Esophagus squamous epithelium (tissue), 5 donors: ENCODE data around the gene MOV10. TPM values are rescaled to one million over a fixed set of nuclear protein-coding genes. Genes with fewer than 3 reads are reported as not detected.

Experiments
- DNase-seq: peaks from one replicate; lab custom pipeline; 2025; lab: John Stamatoyannopoulos, UW
- H3K27ac ChIP-seq, 4 donors: fragments of 200-600 bp; sonication (generic); one replicate each; pipeline ENCODE4 v1.5.1; 2016 to 2019; ENCODE audit warnings: mild to moderate bottlenecking in 1 of 4
- H3K27me3 ChIP-seq, 4 donors: fragments of 200-600 bp; sonication (generic); 1 replicate in 3 of 4; 2 replicates in 1 of 4; pipeline versions ENCODE4 v1.5.1 to v1.6.0; 2017 to 2021; ENCODE audit warnings: antibody characterized with exemption in 1 of 4
- H3K36me3 ChIP-seq, 3 donors: fragments of 200-600 bp; sonication (generic); one replicate each; pipeline ENCODE4 v1.5.1; 2016 to 2019
- H3K4me1 ChIP-seq, 3 donors: fragments of 200-600 bp; sonication (generic); one replicate each; pipeline ENCODE4 v1.5.1; 2017 to 2019
- H3K4me3 ChIP-seq, 4 donors: fragments of 200-600 bp; sonication (generic); 1 replicate in 3 of 4; 2 replicates in 1 of 4; pipeline ENCODE4 v1.5.1; 2016 to 2019; ENCODE audit warnings: mild to moderate bottlenecking in 2 of 4, moderate library complexity in 1 of 4
- H3K9me3 ChIP-seq, 3 donors: fragments of 200-600 bp; sonication (generic); one replicate each; pipeline ENCODE4 v1.5.1; 2016 to 2019
- POLR2A ChIP-seq, 4 donors: fragments of 450-650 bp; IDR thresholded peaks; one replicate each; pipeline ENCODE4 v1.6.1; 2017; ENCODE audit warnings: antibody characterized with exemption in 4 of 4, mild to moderate bottlenecking in 4 of 4, moderate library complexity in 3 of 4
- WGBS, 2 donors: methylation state at CpG; one replicate each; pipeline ENCODE4 v1.1.5; 2018; 5-methylcytosine and 5-hydroxymethylcytosine counted together
- intact Hi-C: fragments of 100-400 bp; cut with DNase I; formaldehyde crosslinking; loops from one replicate; pipeline ENCODE4 v1.15.0; 2022
- total RNA-seq, 4 donors: library from RNA; depleted of rRNA; stranded (reverse); fragments of >200 nt; gene quantifications; one replicate each; pipeline ENCODE4 v1.1.0, GENCODE V29; 2016
- TF ChIP-seq, protein P1 (sequence below), 6 experiments: fragments of 450-650 bp in 4 of 6; fragments of 200-600 bp in 2 of 6; sonication (generic) in 2 of 6; IDR thresholded peaks; one replicate each; pipeline ENCODE4 v1.5.1; 2016 to 2019; ENCODE audit warnings: antibody characterized with exemption in 6 of 6, mild to moderate bottlenecking in 4 of 6, moderate library complexity in 4 of 6
- donor health status: DM: yes; HTN: yes; CAD: no.

MOV10 gene
- total RNA-seq, 4 donors from 2014 or later, result 16.5 to 34.2 (median 28.9) TPM

DNA sequence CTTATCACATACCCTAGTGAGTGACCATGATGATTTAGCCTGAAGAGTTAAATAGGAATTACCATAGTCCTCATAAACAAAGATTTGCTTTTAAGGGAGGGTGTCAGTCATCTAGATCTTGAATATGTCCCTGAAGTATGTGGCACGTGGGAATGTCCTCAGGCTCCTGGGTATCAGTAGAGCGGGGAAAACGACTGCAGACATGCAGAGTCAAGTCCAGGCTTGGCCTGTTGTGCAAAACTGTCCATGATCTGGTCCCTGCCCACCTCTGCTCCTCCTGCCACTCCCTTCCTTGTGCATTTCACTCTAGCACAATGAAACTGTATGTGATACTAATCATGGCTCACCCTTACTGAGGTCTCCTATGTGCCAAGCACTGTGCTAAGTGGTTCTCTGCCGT is 12.9 kb downstream of the MOV10 start:
- peaks cover 11 to 34% (median 13%) of the 10 kb centered on the region in 3 donors for H3K4me1 ChIP-seq
- no peak for DNase-seq
- 41 to 55% methylated on average over 4 of the region's 4 CpGs for WGBS, 2 donors
- no peaks in the 10 kb centered on the region for H3K27me3 ChIP-seq
- peak overlapping the region; percentile 59 to 84 (median 72) for H3K27ac ChIP-seq
- TF ChIP-seq, protein P1, sequence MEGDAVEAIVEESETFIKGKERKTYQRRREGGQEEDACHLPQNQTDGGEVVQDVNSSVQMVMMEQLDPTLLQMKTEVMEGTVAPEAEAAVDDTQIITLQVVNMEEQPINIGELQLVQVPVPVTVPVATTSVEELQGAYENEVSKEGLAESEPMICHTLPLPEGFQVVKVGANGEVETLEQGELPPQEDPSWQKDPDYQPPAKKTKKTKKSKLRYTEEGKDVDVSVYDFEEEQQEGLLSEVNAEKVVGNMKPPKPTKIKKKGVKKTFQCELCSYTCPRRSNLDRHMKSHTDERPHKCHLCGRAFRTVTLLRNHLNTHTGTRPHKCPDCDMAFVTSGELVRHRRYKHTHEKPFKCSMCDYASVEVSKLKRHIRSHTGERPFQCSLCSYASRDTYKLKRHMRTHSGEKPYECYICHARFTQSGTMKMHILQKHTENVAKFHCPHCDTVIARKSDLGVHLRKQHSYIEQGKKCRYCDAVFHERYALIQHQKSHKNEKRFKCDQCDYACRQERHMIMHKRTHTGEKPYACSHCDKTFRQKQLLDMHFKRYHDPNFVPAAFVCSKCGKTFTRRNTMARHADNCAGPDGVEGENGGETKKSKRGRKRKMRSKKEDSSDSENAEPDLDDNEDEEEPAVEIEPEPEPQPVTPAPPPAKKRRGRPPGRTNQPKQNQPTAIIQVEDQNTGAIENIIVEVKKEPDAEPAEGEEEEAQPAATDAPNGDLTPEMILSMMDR (IDR thresholded peaks at IDR 0.05), result no peak
- no peak for TF ChIP-seq POLR2A (IDR thresholded peaks at IDR 0.05)
- intact Hi-C loops, result no loop called here
- H3K4me3 ChIP-seq, result no peak overlapping the region
- H3K36me3 ChIP-seq, result peaks cover under 1 to 35% (median 12%) of the 10 kb centered on the region in 3 donors
- H3K9me3 ChIP-seq, result no peaks in the 10 kb centered on the region

DNA sequence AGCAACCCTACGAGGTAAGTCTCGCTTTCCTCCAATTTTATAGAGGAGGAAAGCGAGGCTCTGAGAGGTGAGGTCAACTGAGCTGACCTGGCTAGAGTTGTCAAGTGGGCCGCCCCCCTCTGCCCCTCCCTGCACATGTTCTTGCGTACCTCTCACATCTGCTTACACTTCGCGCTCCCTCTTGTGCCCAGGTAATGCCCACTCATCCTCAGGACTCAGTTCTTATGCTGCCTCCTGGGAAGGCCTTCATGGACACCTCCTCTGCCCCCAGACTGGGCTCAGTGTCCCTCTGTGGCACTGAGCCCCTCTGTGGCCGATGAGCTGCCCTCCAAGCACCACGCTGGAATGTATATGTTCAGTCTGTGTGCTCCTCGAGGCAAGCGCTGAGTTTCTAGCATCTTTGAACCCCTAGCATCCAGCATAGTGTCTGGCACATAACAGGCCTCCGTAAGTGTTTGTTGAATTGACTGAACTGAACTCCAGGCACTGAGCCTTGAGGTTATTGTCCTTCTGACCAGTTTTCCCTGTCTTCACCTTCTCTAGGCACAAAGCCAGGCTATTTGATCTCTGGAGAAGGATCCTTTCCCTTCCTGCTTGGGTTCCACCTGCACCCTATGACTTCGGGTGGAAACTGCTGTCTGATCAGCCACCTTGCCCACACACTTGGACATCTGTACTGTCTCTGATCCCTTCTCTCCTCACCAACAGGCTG is 13.5 kb downstream of the MOV10 start:
- no peak for DNase-seq
- no peaks in the 10 kb centered on the region for H3K9me3 ChIP-seq
- no peak for TF ChIP-seq POLR2A (IDR thresholded peaks at IDR 0.05)
- TF ChIP-seq, protein P1 (IDR thresholded peaks at IDR 0.05), result no peak
- peak overlapping the region; percentile 59 to 84 (median 72) for H3K27ac ChIP-seq
- no peak overlapping the region for H3K4me3 ChIP-seq
- intact Hi-C loops, result no loop called here
- WGBS, 2 donors, result 81 to 85% methylated on average over 11 to 13 of the region's 13 CpGs
- no peaks in the 10 kb centered on the region for H3K27me3 ChIP-seq
- H3K4me1 ChIP-seq, result peaks cover 11 to 34% (median 13%) of the 10 kb centered on the region in 3 donors
- peaks cover 6 to 40% (median 17%) of the 10 kb centered on the region in 3 donors for H3K36me3 ChIP-seq

DNA sequence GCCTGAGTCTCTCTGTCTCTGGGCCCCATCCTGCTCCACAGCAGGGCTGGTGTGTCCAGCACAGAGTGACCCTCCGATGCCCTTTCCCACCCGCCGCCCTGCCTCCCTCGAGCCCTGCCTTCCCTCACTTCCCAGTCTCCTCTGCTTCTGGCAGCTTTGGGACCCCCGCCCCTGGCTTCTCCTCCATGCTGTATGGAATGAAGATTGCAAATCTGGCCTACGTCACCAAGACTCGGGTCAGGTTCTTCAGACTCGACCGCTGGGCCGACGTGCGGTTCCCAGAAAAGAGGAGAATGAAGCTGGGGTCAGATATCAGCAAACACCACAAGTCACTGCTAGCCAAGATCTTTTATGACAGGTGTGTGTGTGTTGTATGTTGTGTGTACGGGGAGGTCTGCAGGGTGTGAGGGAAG is 14.3 kb downstream of the MOV10 start:
- TF ChIP-seq, protein P1 (IDR thresholded peaks at IDR 0.05), result no peak
- intact Hi-C loops, result no loop called here
- no peak overlapping the region for H3K4me3 ChIP-seq
- no peaks in the 10 kb centered on the region for H3K9me3 ChIP-seq
- DNase-seq, result no peak
- WGBS, 2 donors, result 76 to 77% methylated on average over 9 to 12 of the region's 13 CpGs
- H3K36me3 ChIP-seq, result peaks cover 10 to 49% (median 20%) of the 10 kb centered on the region in 3 donors
- H3K27ac ChIP-seq, result peak overlapping the region; percentile 43 to 84 (median 68)
- peaks cover 11 to 34% (median 13%) of the 10 kb centered on the region in 3 donors for H3K4me1 ChIP-seq
- no peaks in the 10 kb centered on the region for H3K27me3 ChIP-seq

DNA sequence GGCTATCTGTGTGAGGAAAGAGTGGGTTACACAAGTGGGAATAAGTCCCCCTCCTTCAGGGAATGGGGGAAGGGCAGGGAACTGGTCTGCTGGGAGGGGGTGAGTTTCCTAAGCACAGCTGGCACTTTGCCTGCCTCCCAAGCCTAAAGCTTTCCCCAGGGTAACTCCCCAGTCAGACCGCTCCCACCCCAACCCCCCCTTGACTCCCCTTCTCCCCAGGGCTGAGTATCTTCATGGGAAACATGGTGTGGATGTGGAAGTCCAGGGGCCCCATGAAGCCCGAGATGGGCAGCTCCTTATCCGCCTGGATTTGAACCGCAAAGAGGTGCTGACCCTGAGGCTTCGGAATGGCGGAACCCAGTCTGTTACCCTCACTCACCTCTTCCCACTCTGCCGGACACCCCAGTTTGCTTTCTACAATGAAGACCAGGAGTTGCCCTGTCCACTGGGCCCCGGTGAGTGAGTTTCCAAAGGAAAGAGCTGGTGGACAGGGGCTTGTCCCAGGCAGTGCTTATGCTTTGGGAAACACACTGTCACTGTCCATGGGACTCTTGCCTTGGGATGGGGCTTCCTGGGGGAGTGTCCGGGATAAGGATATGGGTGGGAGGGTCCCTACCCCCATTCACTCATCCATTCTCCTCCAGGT is 14.9 kb downstream of the MOV10 start:
- no peak for DNase-seq
- Histone ChIP-seq H3K27ac (peak overlapping the region in 3 of 4 donors; percentile 43 to 84 (median 77)), H3K36me3 (peaks cover 15 to 54% (median 26%) of the 10 kb centered on the region in 3 donors), H3K27me3 (no peaks in the 10 kb centered on the region), H3K4me3 (no peak overlapping the region), H3K4me1 (peaks cover 11 to 34% (median 13%) of the 10 kb centered on the region in 3 donors), H3K9me3 (no peaks in the 10 kb centered on the region)
- intact Hi-C loops, result no loop called here
- 97% methylated on average over 4 of the region's 9 CpGs; no CpG with 5 or more reads in 1 of the 2 donors for WGBS, 2 donors
- TF ChIP-seq, protein P1 (IDR thresholded peaks at IDR 0.05), result no peak
- no peak for TF ChIP-seq POLR2A (IDR thresholded peaks at IDR 0.05)

DNA sequence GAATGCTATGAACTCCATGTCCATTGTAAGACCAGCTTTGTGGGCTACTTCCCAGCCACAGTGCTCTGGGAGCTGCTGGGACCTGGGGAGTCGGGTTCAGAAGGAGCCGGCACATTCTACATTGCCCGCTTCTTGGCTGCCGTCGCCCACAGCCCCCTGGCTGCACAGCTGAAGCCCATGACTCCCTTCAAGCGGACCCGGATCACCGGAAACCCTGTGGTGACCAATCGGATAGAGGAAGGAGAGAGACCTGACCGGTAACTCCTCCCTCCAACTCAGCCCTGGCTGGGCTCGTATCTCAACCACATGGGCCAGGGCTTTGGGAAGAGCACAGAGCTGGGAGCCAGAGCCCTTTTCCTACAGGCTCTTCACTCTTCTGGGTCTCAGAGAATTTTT is 15.4 kb downstream of the MOV10 start:
- TF ChIP-seq, protein P1 (IDR thresholded peaks at IDR 0.05), result no peak
- no peak for TF ChIP-seq POLR2A (IDR thresholded peaks at IDR 0.05)
- H3K36me3 ChIP-seq, result peaks cover 19 to 59% (median 31%) of the 10 kb centered on the region in 3 donors
- DNase-seq, result no peak
- H3K27me3 ChIP-seq, result no peaks in the 10 kb centered on the region
- intact Hi-C loops, result no loop called here
- no peak overlapping the region for H3K4me3 ChIP-seq
- no peaks in the 10 kb centered on the region for H3K9me3 ChIP-seq
- whole genome bisulfite sequencing, 2 donors, result 79 to 90% methylated on average over 2 to 4 of the region's 11 CpGs
- no peak overlapping the region for H3K27ac ChIP-seq
- peaks cover 11 to 34% (median 13%) of the 10 kb centered on the region in 3 donors for H3K4me1 ChIP-seq
